ENCODE results near the gene ACTR5. TPM values are rescaled to one million over a fixed set of nuclear protein-coding genes. Genes with fewer than 3 reads are reported as not detected.

The ACTR5 gene
- total RNA-seq, 1 experiment from 2014 or later: 18.3 TPM

DNA sequence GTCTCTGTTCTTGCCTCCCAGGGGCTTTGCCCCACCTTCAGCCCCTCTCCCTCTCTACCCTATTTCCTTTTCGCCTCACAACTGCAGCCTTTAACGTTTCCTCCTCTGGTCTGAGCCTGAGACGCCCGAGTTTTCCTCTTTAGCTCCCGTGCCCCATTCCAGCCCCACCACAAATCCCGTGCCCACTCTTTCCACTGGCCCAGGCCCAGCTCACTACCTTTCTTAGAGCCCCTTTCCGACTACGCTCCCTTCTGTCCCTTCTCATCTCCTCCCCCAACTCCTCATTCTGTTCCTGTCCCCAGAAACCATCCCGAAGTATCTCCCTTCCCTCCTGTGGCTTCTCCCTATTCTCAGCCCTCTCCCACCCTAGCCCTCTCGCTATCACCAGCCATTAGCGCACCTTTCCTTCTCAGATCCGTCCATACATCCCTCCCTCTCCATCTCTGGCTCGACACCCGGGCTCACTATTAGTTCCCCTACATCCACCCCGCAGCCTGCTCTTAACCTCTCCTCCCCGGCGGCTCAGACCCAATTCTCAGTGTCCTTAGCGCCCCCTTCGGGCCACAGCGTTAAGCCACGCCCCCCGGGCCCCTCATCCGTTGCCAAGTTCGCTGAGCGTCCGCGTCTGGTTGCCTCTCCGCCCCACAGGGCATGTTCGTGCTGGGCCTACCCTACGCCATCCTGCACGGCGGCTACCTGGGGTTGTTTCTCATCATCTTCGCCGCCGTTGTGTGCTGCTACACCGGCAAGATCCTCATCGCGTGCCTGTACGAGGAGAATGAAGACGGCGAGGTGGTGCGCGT lies 21.3 kb upstream of the ACTR5 start:
- H3K4me1 ChIP-seq (ENCODE audit: insufficient read depth, low read length): peaks cover 4% of the 10 kb centered on the region; the same call in 1 of the 2 replicates
- no peak overlapping the region for H3K9ac ChIP-seq (ENCODE audit: low read length)
- TF ChIP-seq, protein P1, sequence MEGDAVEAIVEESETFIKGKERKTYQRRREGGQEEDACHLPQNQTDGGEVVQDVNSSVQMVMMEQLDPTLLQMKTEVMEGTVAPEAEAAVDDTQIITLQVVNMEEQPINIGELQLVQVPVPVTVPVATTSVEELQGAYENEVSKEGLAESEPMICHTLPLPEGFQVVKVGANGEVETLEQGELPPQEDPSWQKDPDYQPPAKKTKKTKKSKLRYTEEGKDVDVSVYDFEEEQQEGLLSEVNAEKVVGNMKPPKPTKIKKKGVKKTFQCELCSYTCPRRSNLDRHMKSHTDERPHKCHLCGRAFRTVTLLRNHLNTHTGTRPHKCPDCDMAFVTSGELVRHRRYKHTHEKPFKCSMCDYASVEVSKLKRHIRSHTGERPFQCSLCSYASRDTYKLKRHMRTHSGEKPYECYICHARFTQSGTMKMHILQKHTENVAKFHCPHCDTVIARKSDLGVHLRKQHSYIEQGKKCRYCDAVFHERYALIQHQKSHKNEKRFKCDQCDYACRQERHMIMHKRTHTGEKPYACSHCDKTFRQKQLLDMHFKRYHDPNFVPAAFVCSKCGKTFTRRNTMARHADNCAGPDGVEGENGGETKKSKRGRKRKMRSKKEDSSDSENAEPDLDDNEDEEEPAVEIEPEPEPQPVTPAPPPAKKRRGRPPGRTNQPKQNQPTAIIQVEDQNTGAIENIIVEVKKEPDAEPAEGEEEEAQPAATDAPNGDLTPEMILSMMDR (conservative IDR thresholded peaks at IDR 0.05; ENCODE audit: low read depth, low read length): peak; percentile 45
- TF ChIP-seq EZH2 (IDR thresholded peaks at IDR 0.05; ENCODE audit: low read length, unreplicated experiment) (no peak), EZH2phosphoT487 (IDR thresholded peaks at IDR 0.05; ENCODE audit: borderline replicate concordance, low read length) (no peak)
- no peaks in the 10 kb centered on the region for H3K79me2 ChIP-seq (ENCODE audit: low read length)
- peaks cover 72% of the 10 kb centered on the region for H3K27me3 ChIP-seq (ENCODE audit: low read length)
- intact Hi-C loops (cut with micrococcal nuclease): no loop called here
- CTCF ChIA-PET: no interaction called here
- DNase-seq (no peak), ATAC-seq (no peak)
- no peaks in the 10 kb centered on the region for H4K20me1 ChIP-seq (ENCODE audit: low read length)
- H3K9me3 ChIP-seq (ENCODE audit: low read length): no peaks in the 10 kb centered on the region
- no TSS peak for BruUV-seq (replicated peaks)
- no peaks in the 10 kb centered on the region for H3K36me3 ChIP-seq (ENCODE audit: low read depth, low read length)
- H3K27ac ChIP-seq (ENCODE audit: low read length): no peak overlapping the region
- no peaks in the 10 kb centered on the region for H3F3A ChIP-seq (ENCODE audit: low read length, unreplicated experiment)
- POLR2A ChIA-PET (ENCODE audit: unreplicated experiment): no interaction called here
- no peak overlapping the region for H3K4me3 ChIP-seq (ENCODE audit: low read length)
- no peaks in the 10 kb centered on the region for H3K9me2 ChIP-seq (replicated peaks; ENCODE audit: low read length)
- no peak overlapping the region for H3K4me2 ChIP-seq (ENCODE audit: low read length)
- H2AFZ ChIP-seq (ENCODE audit: low read length): no peak overlapping the region

DNA sequence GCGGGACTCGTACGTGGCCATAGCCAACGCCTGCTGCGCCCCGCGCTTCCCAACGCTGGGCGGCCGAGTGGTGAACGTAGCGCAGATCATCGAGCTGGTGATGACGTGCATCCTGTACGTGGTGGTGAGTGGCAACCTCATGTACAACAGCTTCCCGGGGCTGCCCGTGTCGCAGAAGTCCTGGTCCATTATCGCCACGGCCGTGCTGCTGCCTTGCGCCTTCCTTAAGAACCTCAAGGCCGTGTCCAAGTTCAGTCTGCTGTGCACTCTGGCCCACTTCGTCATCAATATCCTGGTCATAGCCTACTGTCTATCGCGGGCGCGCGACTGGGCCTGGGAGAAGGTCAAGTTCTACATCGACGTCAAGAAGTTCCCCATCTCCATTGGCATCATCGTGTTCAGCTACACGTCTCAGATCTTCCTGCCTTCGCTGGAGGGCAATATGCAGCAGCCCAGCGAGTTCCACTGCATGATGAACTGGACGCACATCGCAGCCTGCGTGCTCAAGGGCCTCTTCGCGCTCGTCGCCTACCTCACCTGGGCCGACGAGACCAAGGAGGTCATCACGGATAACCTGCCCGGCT lies 20.6 kb upstream of the ACTR5 start:
- Histone ChIP-seq H3K4me3 (ENCODE audit: low read length) (no peak overlapping the region), H3K4me1 (ENCODE audit: insufficient read depth, low read length) (peaks cover 4% of the 10 kb centered on the region; the same call in 1 of the 2 replicates), H3K27ac (ENCODE audit: low read length) (no peak overlapping the region), H4K20me1 (ENCODE audit: low read length) (no peaks in the 10 kb centered on the region), H3K36me3 (ENCODE audit: low read depth, low read length) (no peaks in the 10 kb centered on the region), H3K9me3 (ENCODE audit: low read length) (no peaks in the 10 kb centered on the region), H3F3A (ENCODE audit: low read length, unreplicated experiment) (no peaks in the 10 kb centered on the region), H3K9ac (ENCODE audit: low read length) (no peak overlapping the region), H3K4me2 (ENCODE audit: low read length) (no peak overlapping the region), H2AFZ (ENCODE audit: low read length) (no peak overlapping the region), H3K27me3 (ENCODE audit: low read length) (peaks cover 65% of the 10 kb centered on the region), H3K9me2 (replicated peaks; ENCODE audit: low read length) (no peaks in the 10 kb centered on the region), H3K79me2 (ENCODE audit: low read length) (no peaks in the 10 kb centered on the region)
- TF ChIP-seq, protein P1 (conservative IDR thresholded peaks at IDR 0.05; ENCODE audit: low read depth, low read length): no peak
- TF ChIP-seq EZH2 (IDR thresholded peaks at IDR 0.05; ENCODE audit: low read length, unreplicated experiment) (no peak), EZH2phosphoT487 (IDR thresholded peaks at IDR 0.05; ENCODE audit: borderline replicate concordance, low read length) (no peak)
- ChIA-PET POLR2A (ENCODE audit: unreplicated experiment) (no interaction called here), CTCF (no interaction called here)
- no TSS peak for BruUV-seq (replicated peaks)
- intact Hi-C loops (cut with micrococcal nuclease): no loop called here
- no peak for DNase-seq
- ATAC-seq: no peak
